HepG2 (cell line): ENCODE results near the gene PPP2R5D. TPM values are rescaled to one million over a fixed set of nuclear protein-coding genes. Genes with fewer than 3 reads are reported as not detected.

Source experiments
- CBFB ChIP-seq: sonication (generic); formaldehyde crosslinking; IDR thresholded peaks from 2 replicates; pipeline ENCODE4 v1.4.0; 2020; ENCODE audit warnings: missing genetic modification reagents
- HDAC1 ChIP-seq: sonication (generic); formaldehyde crosslinking; IDR thresholded peaks from 2 replicates; pipeline ENCODE4 v1.5.1; 2020; ENCODE audit warnings: mild to moderate bottlenecking, missing genetic modification reagents
- NBN ChIP-seq: fragments of 450-650 bp; conservative IDR thresholded peaks from 2 replicates; pipeline ENCODE4 v1.6.1; 2017
- PATZ1 ChIP-seq: sonication (generic); formaldehyde crosslinking; IDR thresholded peaks from 2 replicates; pipeline ENCODE4 v1.4.0; 2020; ENCODE audit warnings: missing genetic modification reagents
- PBX3 ChIP-seq: sonication (generic); formaldehyde crosslinking; IDR thresholded peaks from 2 replicates; pipeline ENCODE4 v1.8.1; 2023; ENCODE audit warnings: missing genetic modification reagents, inconsistent platforms, borderline replicate concordance
- PLSCR1 ChIP-seq: sonication (generic); formaldehyde crosslinking; IDR thresholded peaks from 2 replicates; pipeline ENCODE4 v1.5.0; 2020; ENCODE audit warnings: missing genetic modification reagents, mild to moderate bottlenecking, borderline replicate concordance
- SOX13 ChIP-seq, 3 experiments: fragments of 450-650 bp in 1 of 3; sonication (generic) in 1 of 3; formaldehyde crosslinking in 1 of 3; IDR thresholded peaks in 2 of 3; conservative IDR thresholded peaks in 1 of 3; 2 replicates each; pipeline versions ENCODE4 v1.5.0 to v1.6.1; 2016 to 2020; ENCODE audit warnings: antibody characterized with exemption in 1 of 3, mild to moderate bottlenecking in 1 of 3, missing compliant biosample characterization in 1 of 3, missing genetic modification reagents in 1 of 3, moderate library complexity in 1 of 3
- SRSF9 ChIP-seq: fragments of 200-400 bp; formaldehyde crosslinking; IDR thresholded peaks from 2 replicates; pipeline ENCODE4 v1.6.1; 2018; ENCODE audit warnings: borderline replicate concordance, mild to moderate bottlenecking, low read depth, low read length; ENCODE audit not compliant: insufficient read depth, poor library complexity, severe bottlenecking
- ZBED4 ChIP-seq: sonication (generic); formaldehyde crosslinking; IDR thresholded peaks from 2 replicates; pipeline ENCODE4 v1.4.0; 2020; ENCODE audit warnings: missing genetic modification reagents, borderline replicate concordance
- ZBTB1 ChIP-seq: sonication (generic); formaldehyde crosslinking; IDR thresholded peaks from 2 replicates; pipeline ENCODE4 v1.4.0; 2020; ENCODE audit warnings: missing genetic modification reagents, borderline replicate concordance
- ZMAT5 ChIP-seq: sonication (generic); formaldehyde crosslinking; IDR thresholded peaks from 2 replicates; pipeline ENCODE4 v1.5.0; 2020; ENCODE audit warnings: mild to moderate bottlenecking, low read depth, missing genetic modification reagents, borderline replicate concordance
- ZNF101 ChIP-seq: sonication (generic); formaldehyde crosslinking; IDR thresholded peaks from 2 replicates; pipeline ENCODE4 v1.4.0; 2020; ENCODE audit warnings: mild to moderate bottlenecking, low read depth, missing genetic modification reagents, borderline replicate concordance
- ZNF143 ChIP-seq: sonication (generic); formaldehyde crosslinking; IDR thresholded peaks from 2 replicates; pipeline ENCODE4 v1.4.0; 2020; ENCODE audit warnings: missing genetic modification reagents
- ZNF362 ChIP-seq: sonication (generic); formaldehyde crosslinking; IDR thresholded peaks from 2 replicates; pipeline ENCODE4 v1.4.0; 2020; ENCODE audit warnings: missing genetic modification reagents, mild to moderate bottlenecking, borderline replicate concordance
- ZNF446 ChIP-seq: sonication (generic); formaldehyde crosslinking; IDR thresholded peaks from 2 replicates; pipeline ENCODE4 v1.5.0; 2020; ENCODE audit warnings: mild to moderate bottlenecking, missing genetic modification reagents
- ZNF772 ChIP-seq: sonication (generic); formaldehyde crosslinking; IDR thresholded peaks from 2 replicates; pipeline ENCODE4 v1.5.0; 2020; ENCODE audit warnings: mild to moderate bottlenecking, missing genetic modification reagents
- ZNF788 ChIP-seq: sonication (generic); formaldehyde crosslinking; IDR thresholded peaks from 2 replicates; pipeline ENCODE4 v1.5.0; 2020; ENCODE audit warnings: mild to moderate bottlenecking, missing genetic modification reagents, borderline replicate concordance
- ZZZ3 ChIP-seq: sonication (generic); formaldehyde crosslinking; IDR thresholded peaks from 2 replicates; pipeline ENCODE4 v1.4.0; 2020; ENCODE audit warnings: missing genetic modification reagents, mild to moderate bottlenecking, borderline replicate concordance
- polyA plus RNA-seq, 8 experiments: library from polyadenylated mRNA; depleted of rRNA in 3 of 8; stranded (reverse) in 7 of 8; unstranded in 1 of 8; fragments of >200 nt; fragmentation: Illumina TruSeq in 4 of 8; extraction: Trizol in 4 of 8; gene quantifications; 2 replicates each; pipeline versions ENCODE4 v1.2.1 to v1.2.3, GENCODE V29; 2011 to 2016; ENCODE audit warnings: low read depth in 4 of 8, missing spikeins in 1 of 8, mixed read lengths in 1 of 8; ENCODE audit not compliant: insufficient read depth in 1 of 8
- total RNA-seq, 5 experiments: library from RNA; depleted of rRNA; stranded (reverse); fragments of >200 nt; fragmentation: Illumina TruSeq; extraction: Trizol; gene quantifications; 2 replicates each; pipeline ENCODE4 v1.2.3, GENCODE V29; 2016; ENCODE audit warnings: low read depth in 1 of 5

Gene PPP2R5D
- total and polyA plus RNA-seq, 2 of the 13 experiments (the other 11 are each of a cell fraction or from before 2014, with no cell fraction given), result 53.7 to 60.4 TPM

GRCh38 chr6:43013843-43014433 is 29.6 kb downstream of the PPP2R5D start, which contains the start of the genes KLHDC3 and MEA1 (continued):
- TF ChIP-seq PATZ1 (CRISPR knock-in tag) (no peak; the same call in 1 of the 2 replicates), ZNF772 (CRISPR knock-in tag) (peak; percentile 36; the same call in 1 of the 2 replicates), ZZZ3 (CRISPR knock-in tag) (peak; percentile 71; the same call in 1 of the 2 replicates), SRSF9 (no peak), NBN (no peak), SOX13 (IDR thresholded peaks at IDR 0.05) (no peak), SOX13 (CRISPR knock-in tag; conservative IDR thresholded peaks at IDR 0.05 in 1 of 2, IDR thresholded peaks at IDR 0.05 in 1 of 2) (peak in 1 of 2 experiments; percentile 33; a peak in 1 of 4 replicates), PLSCR1 (CRISPR knock-in tag) (no peak), ZBED4 (CRISPR knock-in tag) (0 out of 2 replicates have a peak, but pooled peaks have one; percentile 23), ZNF101 (CRISPR knock-in tag) (no peak), ZNF788 (CRISPR knock-in tag) (peak; percentile 73; the same call in 1 of the 2 replicates), CBFB (CRISPR knock-in tag) (peak; percentile 87), ZMAT5 (no peak), HDAC1 (CRISPR knock-in tag) (peak; percentile 86), ZNF446 (CRISPR knock-in tag) (peak; percentile 9; the same call in 1 of the 2 replicates), ZNF362 (CRISPR knock-in tag) (peak; percentile 74; the same call in 1 of the 2 replicates), PBX3 (CRISPR knock-in tag) (0 out of 2 replicates have a peak, but pooled peaks have one; percentile 20), ZBTB1 (no peak; the same call in 1 of the 2 replicates), ZNF143 (CRISPR knock-in tag) (peak; percentile 94)
